Endodermal cell (in vitro differentiated cells): ENCODE measurements around the gene PRR9. TPM values are rescaled to one million over a fixed set of nuclear protein-coding genes. Genes with fewer than 3 reads are reported as not detected.

Source experiments
- DNase-seq: peaks from one replicate; pipeline ENCODE4 v3.0.0-alpha.2; 2017
- H3K27ac ChIP-seq: 2 replicates; pipeline ENCODE4 v1.5.1; 2013; ENCODE audit warnings: mild to moderate bottlenecking, low read depth, low read length, moderate library complexity
- H3K27me3 ChIP-seq: 2 replicates; pipeline ENCODE4 v1.6.1; 2013; ENCODE audit warnings: mild to moderate bottlenecking, low read length, moderate library complexity; ENCODE audit not compliant: insufficient read depth, control insufficient read depth, poor library complexity, severe bottlenecking
- H3K36me3 ChIP-seq: 2 replicates; pipeline ENCODE4 v1.7.0; 2013; ENCODE audit warnings: mild to moderate bottlenecking, low read length, moderate library complexity; ENCODE audit not compliant: control insufficient read depth, insufficient read depth
- H3K4me1 ChIP-seq: one replicate; pipeline ENCODE4 v1.7.0; 2013; ENCODE audit warnings: low read length; ENCODE audit not compliant: control insufficient read depth, insufficient read depth
- H3K4me3 ChIP-seq: 2 replicates; pipeline ENCODE4 v1.5.1; 2013; ENCODE audit warnings: mild to moderate bottlenecking, low read length, moderate library complexity
- H3K9ac ChIP-seq: 2 replicates; pipeline ENCODE4 v1.6.1; 2013; ENCODE audit warnings: mild to moderate bottlenecking, low read length, moderate library complexity; ENCODE audit not compliant: poor library complexity, severe bottlenecking; ENCODE audit errors: extremely low read depth
- H3K9me3 ChIP-seq: 2 replicates; pipeline ENCODE4 v1.6.1; 2013; ENCODE audit warnings: mild to moderate bottlenecking, low read length, moderate library complexity; ENCODE audit not compliant: control insufficient read depth
- H3K27ac Mint-ChIP-seq: 2 replicates; pipeline ENCODE4 v1.8.0; 2020; ENCODE audit warnings: mixed read lengths
- H3K27me3 Mint-ChIP-seq: 2 replicates; pipeline ENCODE4 v1.8.0; 2021; ENCODE audit warnings: mild to moderate bottlenecking, mixed read lengths; ENCODE audit not compliant: insufficient read depth
- H3K36me3 Mint-ChIP-seq: 2 replicates; pipeline ENCODE4 v1.8.0; 2020; ENCODE audit warnings: low read depth, mixed read lengths
- H3K4me1 Mint-ChIP-seq: 2 replicates; pipeline ENCODE4 v1.8.0; 2020; ENCODE audit warnings: mixed read lengths
- H3K4me3 Mint-ChIP-seq: 2 replicates; pipeline ENCODE4 v1.8.0; 2020; ENCODE audit warnings: mild to moderate bottlenecking, moderate library complexity, mixed read lengths
- H3K9me3 Mint-ChIP-seq: 2 replicates; pipeline ENCODE4 v1.8.0; 2020; ENCODE audit warnings: mild to moderate bottlenecking, mixed read lengths
- WGBS, 2 experiments: methylation state at CpG; one replicate each; pipeline versions ENCODE4 v1.1.5 to v1.1.7; 2013; ENCODE audit warnings: missing lambda C conversion rate in 2 of 2, mixed read lengths in 1 of 2; ENCODE audit not compliant: insufficient coverage in 1 of 2, insufficient read length in 1 of 2; 5-methylcytosine and 5-hydroxymethylcytosine counted together
- total RNA-seq, 2 donors: library from RNA; stranded (reverse); fragmentation: NEBNext Ultra II Directional in 1 of 2; extraction: Animal tissue kit (Norgen Biotek cat#: 25700) in 1 of 2; gene quantifications; 2 replicates in 1 of 2; 3 replicates in 1 of 2; pipeline ENCODE4 v1.2.1, GENCODE V29; 2021
- TF ChIP-seq, protein P1 (sequence below): fragments of 200-600 bp; sonication (generic); conservative IDR thresholded peaks from 2 replicates; pipeline ENCODE4 v1.5.0; 2021; ENCODE audit warnings: antibody characterized with exemption, mild to moderate bottlenecking

PRR9 gene
- total RNA-seq, 2 donors from 2014 or later = not detected

DNA sequence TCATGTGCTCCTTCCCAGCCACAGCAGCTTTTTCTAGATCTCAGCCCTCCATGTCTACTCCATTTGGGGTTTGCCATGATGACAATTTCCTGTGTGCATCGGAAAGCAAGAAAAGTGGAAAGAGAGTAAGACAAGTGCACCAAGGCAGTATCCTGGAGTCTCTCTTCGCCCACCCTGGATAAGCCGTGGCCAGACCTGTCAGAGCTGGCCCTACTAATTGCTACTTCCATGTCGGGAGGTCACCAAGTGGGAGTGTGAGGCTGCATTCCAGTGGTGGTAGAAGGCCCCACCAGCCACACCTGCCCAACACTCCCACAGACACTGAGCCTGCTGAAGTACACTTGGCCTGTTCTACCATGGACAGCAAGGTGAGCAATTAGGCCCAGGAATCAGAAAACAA lies 28.1 kb downstream of the PRR9 start:
- 81 to 97% methylated on average over 3 to 4 of the region's 4 CpGs for WGBS, 2 experiments
- Histone ChIP-seq H3K36me3 (no peaks in the 10 kb centered on the region), H3K4me3 (no peak overlapping the region), H3K9me3 (no peaks in the 10 kb centered on the region), H3K27me3 (no peaks in the 10 kb centered on the region), H3K4me1 (no peaks in the 10 kb centered on the region), H3K27ac (no peak overlapping the region), H3K9ac (no peak overlapping the region)
- no peaks in the 10 kb centered on the region for H3K36me3 Mint-ChIP-seq
- TF ChIP-seq, protein P1, sequence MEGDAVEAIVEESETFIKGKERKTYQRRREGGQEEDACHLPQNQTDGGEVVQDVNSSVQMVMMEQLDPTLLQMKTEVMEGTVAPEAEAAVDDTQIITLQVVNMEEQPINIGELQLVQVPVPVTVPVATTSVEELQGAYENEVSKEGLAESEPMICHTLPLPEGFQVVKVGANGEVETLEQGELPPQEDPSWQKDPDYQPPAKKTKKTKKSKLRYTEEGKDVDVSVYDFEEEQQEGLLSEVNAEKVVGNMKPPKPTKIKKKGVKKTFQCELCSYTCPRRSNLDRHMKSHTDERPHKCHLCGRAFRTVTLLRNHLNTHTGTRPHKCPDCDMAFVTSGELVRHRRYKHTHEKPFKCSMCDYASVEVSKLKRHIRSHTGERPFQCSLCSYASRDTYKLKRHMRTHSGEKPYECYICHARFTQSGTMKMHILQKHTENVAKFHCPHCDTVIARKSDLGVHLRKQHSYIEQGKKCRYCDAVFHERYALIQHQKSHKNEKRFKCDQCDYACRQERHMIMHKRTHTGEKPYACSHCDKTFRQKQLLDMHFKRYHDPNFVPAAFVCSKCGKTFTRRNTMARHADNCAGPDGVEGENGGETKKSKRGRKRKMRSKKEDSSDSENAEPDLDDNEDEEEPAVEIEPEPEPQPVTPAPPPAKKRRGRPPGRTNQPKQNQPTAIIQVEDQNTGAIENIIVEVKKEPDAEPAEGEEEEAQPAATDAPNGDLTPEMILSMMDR = no peak
- H3K4me1 Mint-ChIP-seq = no peaks in the 10 kb centered on the region
- DNase-seq = no peak
- no peak overlapping the region for H3K4me3 Mint-ChIP-seq
- no peak overlapping the region for H3K27ac Mint-ChIP-seq
- H3K9me3 Mint-ChIP-seq = no peaks in the 10 kb centered on the region
- peaks cover 17% of the 10 kb centered on the region for H3K27me3 Mint-ChIP-seq

- no peaks in the 10 kb centered on the region for H3K4me1 ChIP-seq
- H3K27me3 ChIP-seq = no peaks in the 10 kb centered on the region
- no peaks in the 10 kb centered on the region for H3K9me3 ChIP-seq
- H3K4me3 ChIP-seq = no peak overlapping the region
- H3K9me3 Mint-ChIP-seq = no peaks in the 10 kb centered on the region
- H3K4me1 Mint-ChIP-seq = no peaks in the 10 kb centered on the region
- H3K27ac Mint-ChIP-seq = no peak overlapping the region
- no peak overlapping the region for H3K27ac ChIP-seq
- 40% methylated on average over 1 of the region's 1 CpG; no CpG with 5 or more reads in 1 of the 2 experiments for WGBS, 2 experiments
- TF ChIP-seq, protein P1 = no peak
- DNase-seq = no peak
- H3K9ac ChIP-seq = no peak overlapping the region
- no peaks in the 10 kb centered on the region for H3K36me3 ChIP-seq
- H3K36me3 Mint-ChIP-seq = no peaks in the 10 kb centered on the region
- H3K27me3 Mint-ChIP-seq = peaks cover 17% of the 10 kb centered on the region
- H3K4me3 Mint-ChIP-seq = no peak overlapping the region
These were observed 28.6 kb downstream of the PRR9 start for GRCh38 chr1:153246018-153246417.

GRCh38 chr1:153246825-153247224 lies 29.4 kb downstream of the PRR9 start:
- Mint-ChIP-seq H3K27me3 (peaks cover 17% of the 10 kb centered on the region), H3K36me3 (no peaks in the 10 kb centered on the region), H3K4me3 (no peak overlapping the region), H3K9me3 (no peaks in the 10 kb centered on the region), H3K4me1 (no peaks in the 10 kb centered on the region), H3K27ac (no peak overlapping the region)
- Histone ChIP-seq H3K9ac (no peak overlapping the region), H3K36me3 (no peaks in the 10 kb centered on the region), H3K9me3 (no peaks in the 10 kb centered on the region), H3K4me1 (no peaks in the 10 kb centered on the region), H3K27me3 (no peaks in the 10 kb centered on the region), H3K27ac (no peak overlapping the region), H3K4me3 (no peak overlapping the region)
- TF ChIP-seq, protein P1 = no peak
- DNase-seq = no peak
- 66% methylated on average over 2 of the region's 2 CpGs; no CpG with 5 or more reads in 1 of the 2 experiments for WGBS, 2 experiments
